LNCAP (cell line): Measurements from ENCODE around the gene PDK2.

Source experiments
- TF ChIP-seq, protein P1 (sequence below): fragments of 450-650 bp; IDR thresholded peaks from 2 replicates; pipeline ENCODE4 v1.5.1; 2017; ENCODE audit warnings: mild to moderate bottlenecking

The PDK2 gene

DNA sequence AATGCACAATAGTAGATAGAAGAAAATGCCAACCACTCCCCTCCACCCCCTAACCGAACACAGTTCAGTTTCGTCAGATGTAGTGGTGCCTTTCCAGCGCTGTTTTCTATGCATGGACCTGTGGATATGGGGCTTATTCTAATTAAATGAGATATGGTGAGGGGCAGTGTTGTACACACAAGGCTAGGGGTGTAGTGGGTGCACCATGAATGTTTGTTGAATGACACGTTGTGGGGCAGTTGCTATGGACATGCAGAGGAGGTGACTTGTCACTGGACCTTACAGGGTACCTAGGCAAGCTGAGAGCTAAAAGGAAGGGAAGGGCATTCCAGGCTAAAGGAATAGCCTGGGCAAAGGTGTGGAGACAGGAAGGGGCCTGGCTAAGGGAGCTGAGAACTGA is 3.4 kb downstream of the PDK2 start:
- TF ChIP-seq, protein P1, sequence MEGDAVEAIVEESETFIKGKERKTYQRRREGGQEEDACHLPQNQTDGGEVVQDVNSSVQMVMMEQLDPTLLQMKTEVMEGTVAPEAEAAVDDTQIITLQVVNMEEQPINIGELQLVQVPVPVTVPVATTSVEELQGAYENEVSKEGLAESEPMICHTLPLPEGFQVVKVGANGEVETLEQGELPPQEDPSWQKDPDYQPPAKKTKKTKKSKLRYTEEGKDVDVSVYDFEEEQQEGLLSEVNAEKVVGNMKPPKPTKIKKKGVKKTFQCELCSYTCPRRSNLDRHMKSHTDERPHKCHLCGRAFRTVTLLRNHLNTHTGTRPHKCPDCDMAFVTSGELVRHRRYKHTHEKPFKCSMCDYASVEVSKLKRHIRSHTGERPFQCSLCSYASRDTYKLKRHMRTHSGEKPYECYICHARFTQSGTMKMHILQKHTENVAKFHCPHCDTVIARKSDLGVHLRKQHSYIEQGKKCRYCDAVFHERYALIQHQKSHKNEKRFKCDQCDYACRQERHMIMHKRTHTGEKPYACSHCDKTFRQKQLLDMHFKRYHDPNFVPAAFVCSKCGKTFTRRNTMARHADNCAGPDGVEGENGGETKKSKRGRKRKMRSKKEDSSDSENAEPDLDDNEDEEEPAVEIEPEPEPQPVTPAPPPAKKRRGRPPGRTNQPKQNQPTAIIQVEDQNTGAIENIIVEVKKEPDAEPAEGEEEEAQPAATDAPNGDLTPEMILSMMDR: no peak

DNA sequence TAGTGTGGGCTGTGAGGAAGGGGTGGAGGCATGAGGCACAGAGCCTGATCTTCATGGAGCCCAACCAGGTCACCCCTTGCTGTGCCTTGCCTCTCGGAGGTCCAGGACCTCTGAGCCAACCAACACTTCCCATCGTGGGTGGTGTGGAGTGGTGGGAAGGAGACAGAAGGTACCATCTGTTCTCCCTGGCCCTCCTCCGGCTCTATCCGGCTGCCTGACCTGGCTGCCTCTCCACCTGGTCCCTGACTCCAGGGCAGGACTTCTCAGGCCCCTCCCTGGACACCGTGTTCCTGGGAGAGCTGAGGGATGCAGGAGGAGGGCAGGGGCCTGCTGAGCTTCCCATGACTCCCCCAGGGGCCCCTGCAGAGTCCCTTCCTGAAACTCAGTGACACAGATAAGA is 3.9 kb downstream of the PDK2 start:
- TF ChIP-seq, protein P1: no peak

DNA sequence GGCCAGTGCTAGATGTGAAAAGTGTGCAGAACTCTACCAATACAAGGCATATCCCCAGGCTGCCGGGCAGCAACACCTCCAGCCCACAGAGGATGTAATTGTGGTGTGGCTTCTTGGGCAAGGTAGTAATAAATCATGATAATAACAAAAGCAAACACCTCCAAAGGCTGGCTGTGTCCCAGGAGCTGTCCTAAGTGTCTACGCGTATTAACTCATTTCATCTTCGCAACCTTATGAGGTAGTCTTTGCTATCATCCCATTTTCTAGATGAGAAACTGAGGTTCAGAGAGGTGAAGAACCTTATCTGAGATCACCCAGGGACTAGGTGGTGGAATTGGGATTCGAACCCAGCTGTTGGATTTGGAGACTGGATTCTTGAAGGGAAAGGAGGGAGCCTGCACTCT is 5.3 kb downstream of the PDK2 start:
- TF ChIP-seq, protein P1: no peak

DNA sequence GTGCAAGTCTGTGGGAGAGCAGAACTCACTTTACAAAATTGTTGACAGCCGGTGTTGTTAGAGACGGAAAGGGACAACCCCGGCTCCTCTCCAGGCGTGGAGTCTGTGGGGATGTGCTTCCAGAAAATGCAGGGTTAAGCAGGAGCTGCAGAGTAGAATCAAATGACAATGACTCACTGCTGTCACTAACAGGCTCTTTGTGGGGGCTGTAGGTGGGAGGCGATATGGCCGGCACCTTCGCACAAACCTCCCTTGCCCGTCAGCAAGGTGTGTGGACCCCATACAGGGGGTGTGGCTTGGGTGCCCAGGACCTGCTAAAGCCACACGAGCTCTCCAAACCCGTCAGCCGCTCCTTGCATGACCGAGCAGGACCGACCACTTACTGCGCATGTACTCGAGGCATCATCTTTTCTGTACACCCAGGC is 5.8 kb downstream of the PDK2 start:
- TF ChIP-seq, protein P1: no peak

DNA sequence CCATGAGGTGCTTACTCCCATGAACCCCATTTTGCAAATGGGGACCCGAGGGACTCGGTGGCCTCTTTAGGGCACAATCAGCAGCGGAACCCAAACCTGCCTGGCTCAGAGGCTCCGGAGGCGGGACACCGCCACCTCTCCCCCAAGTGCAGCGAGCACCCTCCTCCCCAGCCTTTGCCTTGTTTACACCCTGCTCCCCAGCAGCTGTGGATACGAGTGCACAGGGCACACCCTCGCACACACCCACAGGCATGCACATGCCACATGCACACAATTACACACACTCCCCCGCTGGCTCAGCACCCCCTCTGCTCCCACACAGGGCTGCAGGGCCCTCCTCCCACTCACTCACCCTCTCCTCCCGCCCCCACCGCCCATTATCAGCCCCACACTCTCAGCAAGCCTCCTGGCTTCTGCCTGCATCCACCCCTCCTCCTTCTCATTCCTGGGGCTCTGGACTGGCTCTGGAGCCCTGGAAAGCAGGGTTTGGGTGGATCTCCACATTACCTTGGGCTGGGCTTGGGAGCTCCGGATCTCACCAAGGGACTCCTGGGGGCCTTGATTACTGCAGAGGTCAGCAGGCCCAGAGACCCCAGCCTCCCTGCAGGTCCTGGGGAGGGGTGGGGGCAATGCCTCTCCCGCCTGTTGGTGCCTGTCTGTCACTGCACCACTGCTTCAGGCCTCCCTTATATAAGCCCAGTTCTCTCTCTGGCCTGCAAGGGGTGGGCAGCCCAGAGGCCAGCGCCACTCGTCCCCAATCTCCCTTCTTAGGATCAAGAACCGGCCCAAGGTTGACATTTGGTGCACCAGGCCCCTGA is 6.4 kb downstream of the PDK2 start:
- TF ChIP-seq, protein P1: no peak

DNA sequence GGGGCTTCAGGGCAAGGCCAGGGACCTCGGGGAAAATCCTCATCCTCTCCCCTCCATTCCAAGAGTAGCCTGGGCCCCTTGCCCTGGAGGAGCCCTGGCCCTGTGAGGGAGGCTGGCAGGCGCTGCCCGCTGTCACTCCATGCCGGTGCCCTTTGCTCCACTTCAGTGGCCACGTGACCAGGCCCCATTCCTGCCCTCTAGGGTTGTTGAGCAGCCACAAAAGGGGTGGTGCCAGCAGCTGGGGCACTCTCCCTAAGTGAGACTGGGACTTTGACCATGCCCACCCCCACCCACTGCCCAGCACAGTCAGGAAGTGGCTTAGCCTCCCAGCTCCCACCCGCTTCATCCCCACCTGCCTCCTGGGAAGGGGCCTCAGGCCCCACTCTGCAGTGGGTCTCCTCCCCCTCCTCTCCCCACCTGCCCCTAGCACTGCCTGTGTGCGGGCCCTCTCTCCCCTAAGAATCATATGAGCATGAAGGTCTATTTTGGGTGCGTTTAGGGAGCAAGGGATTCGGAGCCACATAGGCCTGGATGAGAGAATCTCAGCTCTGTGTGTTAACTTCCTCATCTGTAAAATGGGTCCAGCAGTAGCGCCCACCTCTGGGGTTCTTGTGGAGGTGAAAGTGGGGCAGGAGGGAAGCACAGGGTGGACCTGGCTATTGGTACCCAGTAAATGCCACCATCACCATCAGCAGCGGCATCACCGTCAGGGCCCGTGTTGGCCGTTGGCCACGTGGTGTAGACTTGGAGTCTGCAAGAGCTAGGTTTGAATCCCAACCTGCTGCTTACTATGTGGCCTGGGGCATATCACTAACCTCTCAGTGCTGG is 7.2 kb downstream of the PDK2 start:
- TF ChIP-seq, protein P1: no peak

DNA sequence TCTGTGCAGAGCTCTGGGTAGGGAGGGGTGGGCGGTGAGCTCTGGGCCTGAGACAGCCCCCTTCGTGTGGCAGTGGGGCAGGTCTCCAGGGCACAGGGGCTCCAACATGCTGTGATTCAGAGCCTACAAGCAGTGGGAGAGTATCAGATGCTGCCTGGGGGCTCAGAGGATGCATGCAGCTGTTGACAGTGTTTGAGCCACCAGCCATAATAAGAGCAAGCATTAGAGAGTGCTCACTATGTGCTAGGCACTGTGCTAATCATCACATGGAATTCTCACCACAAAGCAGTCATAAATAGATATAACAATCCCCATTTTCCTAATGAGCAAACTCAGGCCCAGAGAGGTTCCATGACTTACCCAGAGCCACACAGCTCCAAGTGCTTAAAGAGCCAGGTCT is 8.1 kb downstream of the PDK2 start:
- TF ChIP-seq, protein P1: no peak
